ENCODE measurements around the gene OR2AE1. TPM values are rescaled to one million over a fixed set of nuclear protein-coding genes. Genes with fewer than 3 reads are reported as not detected.
"Not testable (repeated sequence)": the region's sequence is repeated elsewhere in the genome, so short reads cannot be mapped to it uniquely, and the experiment has no call there.

The OR2AE1 gene
- polyA plus RNA-seq, 3 donors, result not detected

GRCh38 chr7:99867477-99867876 is 9.4 kb downstream of the OR2AE1 start:
- 91 to 98% (median 91%) methylated on average over 2 of the region's 2 CpGs for WGBS, 3 donors
- not testable (repeated sequence) for H3K27ac ChIP-seq (ENCODE audit: low read depth, low read length)

DNA sequence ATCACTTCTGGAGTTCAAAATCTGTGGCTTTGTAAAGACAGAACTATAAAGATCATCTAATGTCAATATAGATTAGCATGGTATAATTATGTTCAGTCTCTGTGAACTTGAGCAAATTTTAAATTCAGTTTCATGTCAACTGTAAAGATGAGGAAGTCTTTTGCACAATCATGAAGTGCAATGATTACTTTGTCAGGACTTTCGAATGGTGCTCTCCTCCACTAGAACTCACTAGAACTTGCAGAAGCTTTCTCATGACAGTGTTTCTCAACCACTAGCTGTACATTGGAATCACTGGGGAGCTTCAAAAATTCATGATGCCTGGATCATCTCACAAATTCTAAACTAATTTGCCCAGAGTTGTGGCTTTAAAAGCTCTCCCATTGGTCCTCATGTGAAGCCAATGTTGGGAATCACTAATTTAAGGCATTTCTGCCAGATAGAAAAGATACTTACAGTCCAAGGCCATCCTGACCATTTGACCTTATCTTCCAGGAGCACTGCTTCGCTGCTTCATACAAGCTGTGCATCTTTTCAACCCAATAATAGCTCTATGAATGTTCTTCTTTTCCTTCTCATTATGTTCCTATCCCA is 12.9 kb downstream of the OR2AE1 start:
- no peak overlapping the region for H3K27ac ChIP-seq (ENCODE audit: low read depth, low read length)
- 43 to 56% (median 52%) methylated on average over 2 of the region's 2 CpGs for WGBS, 3 donors

DNA sequence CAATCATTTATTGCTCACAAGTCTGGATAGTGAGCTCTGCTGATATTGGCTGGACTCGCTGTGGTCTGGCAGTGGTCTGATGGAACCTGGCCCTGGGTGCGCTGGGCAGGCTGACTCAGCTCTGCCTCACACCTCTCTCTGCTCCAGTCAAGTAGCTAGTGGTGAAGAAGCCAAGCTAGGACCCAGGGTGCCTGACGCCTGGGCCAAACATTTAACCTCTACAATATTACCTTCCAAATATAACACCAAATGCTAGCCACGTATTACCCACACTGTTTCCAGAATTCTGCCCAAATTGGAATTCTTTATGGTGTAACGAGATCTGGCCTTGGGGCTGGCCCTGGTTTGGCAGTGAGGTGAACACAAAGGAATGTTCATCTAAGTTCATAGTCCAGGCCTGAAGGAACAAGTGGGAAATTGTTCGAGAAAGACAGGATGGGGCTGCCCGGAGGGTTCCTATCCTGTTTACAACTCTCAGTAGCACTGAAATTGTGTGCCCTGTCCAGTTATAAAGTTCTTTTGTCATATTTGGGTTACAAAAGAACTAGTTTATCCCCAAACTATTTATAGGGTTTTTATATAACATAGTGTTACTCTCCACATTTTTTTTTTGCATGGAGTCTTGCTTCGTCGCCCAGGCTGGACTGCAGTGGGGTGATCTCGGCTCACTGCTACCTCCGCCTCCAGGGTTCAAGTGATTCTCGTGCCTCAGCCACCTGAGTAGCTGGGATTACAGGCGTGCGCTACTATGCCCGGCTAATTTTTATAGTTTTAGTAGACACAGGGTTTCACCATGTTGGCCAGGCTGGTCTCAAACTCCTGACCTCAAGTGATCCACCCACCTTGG is 16.3 kb downstream of the OR2AE1 start:
- 74 to 85% (median 84%) methylated on average over 15 of the region's 15 CpGs for WGBS, 3 donors
- no peak overlapping the region for H3K27ac ChIP-seq (ENCODE audit: low read depth, low read length)

DNA sequence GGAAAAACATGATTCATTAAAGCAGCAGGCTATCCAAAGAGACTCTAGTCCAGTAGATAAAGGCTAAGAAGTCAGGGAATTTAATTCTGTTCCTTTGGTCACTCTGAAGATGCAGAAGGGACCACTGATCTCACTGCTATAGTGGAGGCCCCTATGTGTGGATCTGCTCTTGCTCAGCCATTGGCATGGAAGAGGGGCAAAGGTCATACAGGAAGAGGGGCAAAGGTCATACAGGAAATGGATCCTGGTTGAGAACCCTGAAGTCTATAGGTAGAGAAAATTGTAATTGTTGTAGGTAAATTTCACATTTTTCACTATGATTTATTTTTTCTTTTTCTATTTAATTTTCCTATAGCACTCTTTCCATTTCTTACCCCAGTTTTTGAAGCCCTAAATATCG is 21.6 kb downstream of the OR2AE1 start:
- 91 to 92% (median 91%) methylated on average over 1 of the region's 1 CpG for WGBS, 3 donors
- H3K27ac ChIP-seq (ENCODE audit: low read depth, low read length), result no peak overlapping the region

DNA sequence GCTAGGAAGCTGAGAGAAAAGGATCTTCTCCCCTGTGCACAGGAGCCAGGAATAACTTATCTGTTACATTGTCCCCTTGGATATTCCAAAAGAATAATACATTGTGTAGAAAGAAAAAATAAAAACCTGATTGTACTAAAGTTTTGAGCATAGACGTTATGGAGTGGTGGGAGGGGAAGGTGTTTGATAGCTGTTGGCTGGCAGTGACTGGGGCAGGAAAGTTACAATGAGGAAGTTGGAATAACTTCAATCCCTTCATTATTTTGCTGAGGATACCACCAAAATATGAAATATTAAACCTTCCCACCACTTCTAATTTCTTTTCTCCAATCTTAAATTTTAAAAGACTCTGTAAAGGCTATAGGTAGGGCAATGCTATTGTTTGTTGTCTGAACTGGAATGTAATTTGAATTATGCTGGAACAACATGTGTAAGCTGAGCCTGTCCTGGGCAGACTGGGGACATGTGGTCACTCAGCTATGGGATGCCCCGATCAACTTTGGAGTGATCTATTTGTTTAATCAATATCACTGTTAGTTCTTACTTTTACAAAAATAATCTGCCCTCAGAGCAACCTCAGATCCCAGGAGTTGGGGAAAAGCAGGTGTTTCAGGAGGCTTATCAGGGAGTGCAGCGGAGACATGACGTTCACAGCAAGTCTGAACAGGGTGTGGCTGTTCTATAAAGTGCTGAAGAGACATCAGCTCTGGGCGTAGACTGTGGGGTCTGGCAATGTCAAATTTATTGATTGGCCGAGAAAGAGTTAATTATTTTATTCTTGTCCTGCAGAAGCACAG is 28.2 kb downstream of the OR2AE1 start:
- no peak overlapping the region for H3K27ac ChIP-seq (ENCODE audit: low read depth, low read length)
- 55 to 75% (median 66%) methylated on average over 6 of the region's 6 CpGs for WGBS, 3 donors

DNA sequence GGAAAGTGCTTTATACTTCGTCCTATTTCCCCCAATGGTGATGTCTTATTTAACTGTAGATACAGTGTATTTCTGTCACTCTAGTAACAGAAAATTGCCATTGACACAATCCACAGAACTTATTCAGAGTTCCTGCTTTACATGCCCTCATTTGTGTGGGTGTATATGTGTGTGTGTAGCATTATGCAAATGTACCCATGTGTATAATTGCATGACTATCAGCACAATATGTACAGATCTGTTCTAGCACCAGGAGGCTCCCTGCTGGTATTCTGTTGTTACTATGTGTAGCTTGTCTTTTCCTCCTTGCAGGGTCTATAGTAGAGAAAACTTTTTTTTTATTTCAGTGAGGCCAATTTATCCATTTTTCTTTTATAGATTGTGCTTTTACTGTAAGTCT is 32.5 kb downstream of the OR2AE1 start:
- 53 to 67% (median 61%) methylated on average over 1 of the region's 1 CpG for WGBS, 3 donors

DNA sequence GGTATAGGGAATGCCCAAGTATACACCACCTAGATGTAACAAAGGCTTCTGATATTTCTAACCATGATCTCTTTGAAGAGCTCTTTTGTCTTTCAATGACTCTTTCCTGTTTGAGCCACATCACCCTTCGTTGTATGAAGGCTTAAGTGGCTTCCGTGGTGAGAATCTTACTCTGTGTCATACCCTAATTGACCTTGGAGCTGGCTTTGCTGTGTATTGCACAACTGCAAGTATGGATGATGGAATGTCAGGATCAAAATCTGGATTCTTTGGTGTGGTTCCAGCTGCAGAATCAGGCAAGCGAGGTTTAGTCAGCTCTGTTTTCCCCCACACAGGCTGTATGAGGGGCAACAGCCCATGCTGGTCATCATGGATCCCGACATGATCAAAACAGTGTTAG is 33.0 kb downstream of the OR2AE1 start:
- no peak overlapping the region for H3K27ac ChIP-seq (ENCODE audit: low read depth, low read length)
- WGBS, 3 donors, result 58 to 75% (median 74%) methylated on average over 4 of the region's 4 CpGs

More for the DNA sequence above, 32.5 kb downstream of the OR2AE1 start:
- no peak overlapping the region for H3K27ac ChIP-seq (ENCODE audit: low read depth, low read length)

GRCh38 chr7:99842926-99843325 is 33.9 kb downstream of the OR2AE1 start:
- H3K27ac ChIP-seq (ENCODE audit: low read depth, low read length), result no peak overlapping the region
- WGBS, 3 donors, result 82 to 91% (median 83%) methylated on average over 2 of the region's 2 CpGs

GRCh38 chr7:99840136-99840869 is 36.5 kb downstream of the OR2AE1 start:
- 48 to 69% (median 60%) methylated on average over 3 of the region's 3 CpGs for WGBS, 3 donors
- H3K27ac ChIP-seq (ENCODE audit: low read depth, low read length), result no peak overlapping the region

DNA sequence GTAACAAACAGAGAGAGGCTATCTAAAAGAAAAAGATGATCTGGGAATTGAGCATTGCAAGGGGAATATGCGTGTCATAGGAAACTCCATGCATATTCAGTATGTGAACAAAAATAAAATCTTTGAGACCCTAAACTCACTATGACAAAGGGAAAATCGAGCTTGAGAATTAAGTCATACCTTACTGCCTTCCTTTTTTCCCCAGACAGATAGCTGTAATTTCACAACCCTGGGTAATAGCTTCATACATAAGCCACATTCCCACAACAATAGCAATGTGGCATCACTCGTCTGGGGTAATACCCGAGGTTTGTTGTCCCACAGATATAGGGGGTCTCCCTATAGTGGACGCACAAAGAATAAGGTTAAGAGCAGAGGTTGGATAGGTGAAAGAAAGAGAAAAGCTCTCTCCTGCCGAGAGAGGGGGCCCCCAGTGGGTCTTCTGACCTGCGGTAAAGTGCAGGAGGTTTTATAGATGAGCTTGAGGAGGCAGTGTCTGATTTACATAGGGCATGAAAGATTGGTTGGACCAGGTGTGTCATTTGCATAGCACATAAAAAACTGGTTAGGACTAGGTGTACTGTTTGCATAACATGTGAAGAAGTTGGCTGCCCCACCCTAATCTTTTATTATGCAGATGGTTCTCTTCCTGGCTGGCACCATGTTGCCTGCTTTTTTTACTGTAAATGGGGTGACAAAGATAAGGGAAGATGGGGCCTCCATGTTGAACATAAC is 37.4 kb downstream of the OR2AE1 start:
- 37 to 44% (median 39%) methylated on average over 7 of the region's 7 CpGs for WGBS, 3 donors
- no peak overlapping the region for H3K27ac ChIP-seq (ENCODE audit: low read depth, low read length)

DNA sequence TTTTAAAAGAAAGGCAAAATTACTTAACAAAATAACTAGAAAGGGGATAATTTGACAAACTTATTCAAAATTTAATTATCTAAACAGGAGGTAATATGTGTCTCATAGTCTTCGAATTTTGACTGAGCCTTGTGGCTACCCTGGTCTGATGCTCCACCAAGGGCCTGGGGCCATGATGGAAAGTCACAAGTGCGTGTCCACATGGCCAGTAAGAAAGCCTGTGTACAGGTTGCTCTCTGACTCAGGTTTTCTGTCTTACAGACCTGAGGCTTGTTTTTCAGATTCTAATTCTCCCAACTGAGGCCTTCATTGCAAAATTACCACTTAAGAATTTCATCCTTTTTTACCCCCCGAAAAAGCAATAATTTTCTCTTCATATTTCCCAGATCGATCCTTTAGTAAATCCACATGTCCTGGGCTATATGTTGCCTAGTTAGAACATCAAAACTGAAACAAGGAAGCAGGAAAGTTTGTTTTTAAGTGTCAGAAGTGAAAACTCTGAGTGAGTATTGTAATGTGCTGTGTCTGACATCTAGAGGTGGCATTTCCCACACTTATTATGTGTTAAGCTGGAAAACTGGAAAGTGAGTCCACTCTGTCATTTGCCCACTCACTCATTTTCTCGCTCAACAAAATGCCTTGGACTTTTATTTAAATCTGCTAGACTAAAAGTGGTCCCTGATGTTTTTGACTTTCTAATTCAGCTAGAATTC is 39.0 kb downstream of the OR2AE1 start:
- 58 to 81% (median 81%) methylated on average over 5 of the region's 5 CpGs for WGBS, 3 donors

DNA sequence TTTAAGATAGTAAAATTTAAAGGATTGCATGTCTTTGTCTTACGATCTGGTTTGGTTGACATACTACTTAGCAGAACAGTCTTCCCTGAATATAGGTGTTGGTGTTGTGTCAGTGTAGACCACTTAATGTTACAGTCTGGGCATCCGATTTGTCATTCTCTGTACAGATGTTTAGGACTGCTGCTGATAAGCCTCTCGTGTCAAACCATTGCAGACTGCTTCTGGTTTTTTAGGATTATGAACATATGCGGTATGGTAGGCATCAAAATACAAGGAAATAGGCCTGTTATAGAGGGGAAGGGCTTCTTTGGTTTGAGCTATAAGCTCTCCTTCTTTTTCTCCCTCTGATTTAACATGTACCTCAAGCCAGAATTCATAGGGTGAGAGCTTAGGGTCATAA is 41.6 kb downstream of the OR2AE1 start:
- 88 to 90% (median 89%) methylated on average over 4 of the region's 4 CpGs for WGBS, 3 donors

More for the DNA sequence above, 39.0 kb downstream of the OR2AE1 start:
- H3K27ac ChIP-seq (ENCODE audit: low read depth, low read length), result no peak overlapping the region

DNA sequence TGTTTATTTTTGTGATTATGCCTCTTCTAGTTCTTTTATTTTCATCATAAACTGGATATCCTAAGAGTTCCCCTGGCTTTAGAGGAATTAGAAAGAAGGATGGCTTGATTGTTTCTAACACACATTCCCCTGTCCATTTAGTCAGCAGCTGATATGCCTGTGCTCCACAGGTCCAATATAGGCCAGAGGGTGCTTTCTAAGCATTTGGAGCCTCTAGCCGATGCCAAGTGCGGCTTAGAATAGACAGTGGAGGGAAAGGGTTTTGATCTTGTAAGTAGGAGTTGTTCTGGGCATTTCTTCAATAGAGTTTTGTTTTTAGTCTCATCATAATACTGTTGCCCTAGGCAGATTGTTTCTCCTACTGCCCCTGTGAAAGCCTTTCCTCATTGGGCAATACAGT is 42.5 kb downstream of the OR2AE1 start:
- no peak overlapping the region for H3K27ac ChIP-seq (ENCODE audit: low read depth, low read length)
- WGBS, 3 donors, result 77 to 91% (median 88%) methylated on average over 2 of the region's 2 CpGs

More for the DNA sequence above, 41.6 kb downstream of the OR2AE1 start:
- H3K27ac ChIP-seq (ENCODE audit: low read depth, low read length), result no peak overlapping the region

DNA sequence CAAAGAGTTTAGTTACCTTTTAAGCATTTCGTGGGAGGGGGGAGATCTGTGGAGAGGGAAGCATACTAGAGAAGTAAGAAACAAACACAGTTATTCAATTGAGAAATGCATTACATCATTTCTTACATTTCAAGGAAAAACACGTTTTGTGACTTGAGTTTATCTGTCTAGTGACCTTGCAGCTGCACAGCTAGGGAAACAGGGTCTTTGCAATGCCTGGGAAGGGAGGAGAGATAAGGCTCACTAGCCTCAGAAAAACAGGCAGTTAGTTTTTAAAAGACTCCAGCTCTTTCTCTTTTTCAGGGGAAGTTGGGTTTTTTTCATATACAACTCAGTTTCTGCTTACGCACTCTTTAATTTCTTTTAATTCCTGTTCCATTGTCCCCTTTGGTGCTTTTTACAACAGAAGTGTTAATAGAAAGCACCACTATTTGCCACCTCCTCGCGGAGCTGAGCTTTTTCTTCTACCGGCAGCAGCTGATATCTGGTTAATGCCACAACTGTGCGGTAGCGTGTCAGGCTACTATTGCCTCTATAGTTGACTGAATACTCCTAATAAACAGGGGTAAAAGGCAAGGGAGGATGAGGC is 43.5 kb downstream of the OR2AE1 start:
- H3K27ac ChIP-seq (ENCODE audit: low read depth, low read length), result no peak overlapping the region

GRCh38 chr7:99831595-99831994 is 45.2 kb downstream of the OR2AE1 start:
- no peak overlapping the region for H3K27ac ChIP-seq (ENCODE audit: low read depth, low read length)

More for the DNA sequence above, 43.5 kb downstream of the OR2AE1 start:
- WGBS, 3 donors, result 25 to 64% (median 64%) methylated on average over 8 of the region's 8 CpGs

GRCh38 chr7:99829524-99830160 is 47.2 kb downstream of the OR2AE1 start:
- H3K27ac ChIP-seq (ENCODE audit: low read depth, low read length), result no peak overlapping the region
- WGBS, 3 donors, result 22 to 94% (median 90%) methylated on average over 1 of the region's 1 CpG

DNA sequence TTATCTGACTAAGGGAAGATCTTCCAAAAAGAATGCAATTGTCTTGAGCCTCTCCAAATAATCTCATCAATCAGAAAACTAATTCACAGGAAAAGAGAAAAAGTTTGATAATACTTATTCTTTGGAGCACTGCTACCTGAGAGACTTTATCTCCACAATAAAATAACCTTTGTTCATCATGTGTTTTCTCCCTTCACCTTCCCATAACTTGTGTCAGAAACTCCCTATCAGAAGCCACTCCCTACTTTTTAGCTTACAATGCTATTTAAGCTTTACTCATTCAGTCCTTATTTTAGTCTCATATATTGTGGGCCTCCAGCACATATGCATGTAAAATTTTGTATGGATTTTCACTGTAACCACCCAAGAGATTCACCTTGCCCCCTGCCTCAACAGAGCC is 48.0 kb downstream of the OR2AE1 start:
- H3K27ac ChIP-seq (ENCODE audit: low read depth, low read length), result no peak overlapping the region

Measured in adipose tissue (tissue), 3 donors.